Measurements from ENCODE around the gene CYSLTR2. TPM values are rescaled to one million over a fixed set of nuclear protein-coding genes. Genes with fewer than 3 reads are reported as not detected.

The CYSLTR2 gene
- total RNA-seq, 1 experiment from 2014 or later = not detected

GRCh38 chr13:48680756-48681392 is 27.1 kb downstream of the CYSLTR2 start:
- no peaks in the 10 kb centered on the region for H4K20me1 ChIP-seq (ENCODE audit: low read length)
- H3K27ac ChIP-seq (ENCODE audit: low read length) = no peak overlapping the region
- no peaks in the 10 kb centered on the region for H3K4me1 ChIP-seq (ENCODE audit: insufficient read depth, low read length)
- no peak for ATAC-seq
- no peaks in the 10 kb centered on the region for H3K79me2 ChIP-seq (ENCODE audit: low read length)
- POLR2A ChIA-PET (ENCODE audit: unreplicated experiment) = no interaction called here
- H3K9me3 ChIP-seq (ENCODE audit: low read length) = no peaks in the 10 kb centered on the region
- H3K36me3 ChIP-seq (ENCODE audit: low read depth, low read length) = no peaks in the 10 kb centered on the region
- H3K9me2 ChIP-seq (replicated peaks; ENCODE audit: low read length) = no peaks in the 10 kb centered on the region
- CTCF ChIA-PET = no interaction called here
- H2AFZ ChIP-seq (ENCODE audit: low read length) = no peak overlapping the region
- BruUV-seq (replicated peaks) = no TSS peak
- H3K27me3 ChIP-seq (ENCODE audit: low read length) = no peaks in the 10 kb centered on the region
- no peak overlapping the region for H3K4me2 ChIP-seq (ENCODE audit: low read length)
- TF ChIP-seq EZH2phosphoT487 (IDR thresholded peaks at IDR 0.05; ENCODE audit: borderline replicate concordance, low read length) (no peak), EZH2 (IDR thresholded peaks at IDR 0.05; ENCODE audit: low read length, unreplicated experiment) (no peak), CTCF (conservative IDR thresholded peaks at IDR 0.05; ENCODE audit: low read depth, low read length) (no peak)
- intact Hi-C loops (cut with micrococcal nuclease) = no loop called here
- no peaks in the 10 kb centered on the region for H3F3A ChIP-seq (ENCODE audit: low read length, unreplicated experiment)
- no peak overlapping the region for H3K4me3 ChIP-seq (ENCODE audit: low read length)
- H3K9ac ChIP-seq (ENCODE audit: low read length) = no peak overlapping the region
- DNase-seq = no peak

DNA sequence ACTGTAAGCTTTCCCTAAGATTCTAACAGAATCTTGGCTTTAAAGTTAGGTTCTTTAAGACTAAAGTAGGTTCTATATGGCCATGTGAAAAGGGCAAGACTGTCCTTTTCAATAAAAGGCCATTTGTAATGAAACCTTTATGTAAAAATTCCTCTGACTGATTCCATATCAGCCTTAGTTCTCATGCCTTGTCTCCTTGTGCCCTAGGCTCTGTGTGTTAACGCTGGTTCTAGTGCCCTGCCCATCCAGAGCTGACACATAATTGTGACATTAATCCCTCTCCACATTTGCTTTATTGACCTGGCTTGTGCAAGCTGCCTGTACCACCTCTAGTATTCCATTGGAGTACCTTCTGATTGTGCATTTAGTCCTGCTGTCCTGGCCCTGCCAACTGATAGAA is 28.2 kb downstream of the CYSLTR2 start:
- intact Hi-C loops (cut with micrococcal nuclease) = no loop called here
- POLR2A ChIA-PET (ENCODE audit: unreplicated experiment) = no interaction called here
- no peaks in the 10 kb centered on the region for H3K4me1 ChIP-seq (ENCODE audit: insufficient read depth, low read length)
- CTCF ChIA-PET = no interaction called here
- H3K79me2 ChIP-seq (ENCODE audit: low read length) = no peaks in the 10 kb centered on the region
- H3K9me3 ChIP-seq (ENCODE audit: low read length) = no peaks in the 10 kb centered on the region
- no peak overlapping the region for H2AFZ ChIP-seq (ENCODE audit: low read length)
- no peaks in the 10 kb centered on the region for H3F3A ChIP-seq (ENCODE audit: low read length, unreplicated experiment)
- no TSS peak for BruUV-seq (replicated peaks)
- H3K27me3 ChIP-seq (ENCODE audit: low read length) = no peaks in the 10 kb centered on the region
- TF ChIP-seq EZH2 (IDR thresholded peaks at IDR 0.05; ENCODE audit: low read length, unreplicated experiment) (no peak), CTCF (conservative IDR thresholded peaks at IDR 0.05; ENCODE audit: low read depth, low read length) (no peak)
- no peak overlapping the region for H3K9ac ChIP-seq (ENCODE audit: low read length)
- DNase-seq (no peak), ATAC-seq (no peak)
- H4K20me1 ChIP-seq (ENCODE audit: low read length) = no peaks in the 10 kb centered on the region
- H3K4me3 ChIP-seq (ENCODE audit: low read length) = no peak overlapping the region
- H3K36me3 ChIP-seq (ENCODE audit: low read depth, low read length) = no peaks in the 10 kb centered on the region
- no peak overlapping the region for H3K27ac ChIP-seq (ENCODE audit: low read length)
- H3K4me2 ChIP-seq (ENCODE audit: low read length) = no peak overlapping the region
- no peaks in the 10 kb centered on the region for H3K9me2 ChIP-seq (replicated peaks; ENCODE audit: low read length)

DNA sequence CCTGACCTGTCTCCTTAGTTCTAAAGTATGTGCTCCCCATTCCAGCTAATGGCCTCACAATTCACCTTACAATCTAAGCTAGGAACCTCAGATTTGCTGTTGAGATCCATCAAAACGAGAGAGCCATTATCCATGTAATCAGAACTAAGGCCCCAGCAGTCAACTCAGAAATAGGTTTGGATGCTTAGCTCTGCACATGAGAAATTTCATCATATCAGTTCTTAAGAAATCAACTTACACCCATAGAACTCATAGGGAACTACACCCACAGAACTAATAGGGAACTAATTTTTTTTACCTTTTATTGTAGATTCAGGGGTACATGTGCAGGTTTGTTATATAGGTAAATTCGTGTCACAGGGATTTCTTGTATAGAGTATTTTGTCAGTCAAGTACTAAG is 28.7 kb downstream of the CYSLTR2 start:
- Histone ChIP-seq H3K27ac (ENCODE audit: low read length) (no peak overlapping the region), H3K9me2 (replicated peaks; ENCODE audit: low read length) (no peaks in the 10 kb centered on the region), H2AFZ (ENCODE audit: low read length) (no peak overlapping the region), H3K9ac (ENCODE audit: low read length) (no peak overlapping the region), H3K4me2 (ENCODE audit: low read length) (no peak overlapping the region), H4K20me1 (ENCODE audit: low read length) (no peaks in the 10 kb centered on the region), H3K4me1 (ENCODE audit: insufficient read depth, low read length) (no peaks in the 10 kb centered on the region), H3K9me3 (ENCODE audit: low read length) (no peaks in the 10 kb centered on the region), H3K79me2 (ENCODE audit: low read length) (no peaks in the 10 kb centered on the region), H3K27me3 (ENCODE audit: low read length) (no peaks in the 10 kb centered on the region), H3F3A (ENCODE audit: low read length, unreplicated experiment) (no peaks in the 10 kb centered on the region), H3K4me3 (ENCODE audit: low read length) (no peak overlapping the region), H3K36me3 (ENCODE audit: low read depth, low read length) (no peaks in the 10 kb centered on the region)
- intact Hi-C loops (cut with micrococcal nuclease) = no loop called here
- DNase-seq = no peak
- CTCF ChIA-PET = no interaction called here
- ATAC-seq = no peak
- POLR2A ChIA-PET (ENCODE audit: unreplicated experiment) = no interaction called here
- TF ChIP-seq EZH2 (IDR thresholded peaks at IDR 0.05; ENCODE audit: low read length, unreplicated experiment) = no peak
- no peak for TF ChIP-seq EZH2phosphoT487 (IDR thresholded peaks at IDR 0.05; ENCODE audit: borderline replicate concordance, low read length)
- no peak for TF ChIP-seq CTCF (conservative IDR thresholded peaks at IDR 0.05; ENCODE audit: low read depth, low read length)
- no TSS peak for BruUV-seq (replicated peaks)

All from PC-3 (cell line).